NCI-H2029 treated with DMSO at 0.1 percent for 48 hours (cell line): Measurements from ENCODE around the gene CWF19L2.

Source experiments
- DNase-seq: peaks from one replicate; lab custom pipeline; 2025; lab: John Stamatoyannopoulos, UW

CWF19L2 gene

GRCh38 chr11:107301878-107302277, 155.7 kb downstream of the CWF19L2 start:
- DNase-seq = no peak

DNA sequence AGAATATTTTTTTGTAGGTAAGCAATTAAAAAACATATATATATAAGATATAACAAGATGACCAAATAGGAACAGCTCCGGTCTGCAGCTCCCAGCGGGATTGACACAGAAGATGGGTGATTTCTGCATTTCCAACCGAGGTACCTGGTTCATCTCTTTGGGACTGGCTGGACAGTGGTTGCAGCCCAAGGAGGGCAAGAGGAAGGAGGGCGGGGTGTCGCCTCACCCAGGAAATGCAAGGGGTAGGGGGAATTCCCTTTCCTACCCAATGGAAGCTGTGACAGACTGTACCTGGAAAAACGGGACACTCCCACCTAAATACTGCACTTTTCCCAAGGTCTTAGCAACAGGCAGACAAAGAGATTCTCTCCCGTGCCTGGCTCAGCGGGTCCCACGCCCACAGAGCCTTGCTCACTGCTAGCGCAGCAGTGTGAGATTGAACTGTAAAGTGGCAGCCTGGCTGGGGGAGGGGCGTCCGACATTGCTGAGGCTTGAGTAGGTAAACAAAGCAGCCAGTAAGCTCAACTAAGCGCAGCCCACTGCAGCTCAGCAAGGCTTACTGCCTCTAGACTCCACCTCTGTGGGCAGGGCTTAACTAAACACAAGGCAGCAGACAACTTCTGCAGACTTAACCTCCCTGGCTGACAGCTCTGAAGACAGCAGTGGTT, 163.8 kb downstream of the CWF19L2 start:
- no peak for DNase-seq

DNA sequence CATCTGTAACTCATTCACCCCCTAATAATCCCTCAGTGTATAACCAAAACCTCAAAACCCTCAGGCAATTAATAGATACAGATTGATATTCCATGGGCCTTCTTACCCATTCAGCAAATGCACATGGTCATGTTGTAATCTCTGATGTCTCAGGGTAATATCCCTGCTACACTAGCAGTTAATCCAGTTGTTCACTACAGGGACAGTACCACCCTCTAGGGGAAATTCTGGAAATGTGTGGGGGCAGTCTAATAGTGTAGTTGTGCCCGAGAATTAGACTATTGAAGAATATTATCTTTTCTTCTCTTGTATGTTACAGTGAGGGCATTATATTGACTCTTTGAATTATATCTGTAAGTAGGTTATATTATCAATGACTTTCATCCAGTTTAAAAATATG, 175.4 kb downstream of the CWF19L2 start:
- no peak for DNase-seq
